OCI-LY1 (cell line): ENCODE measurements around the gene GPR148.
"Not testable (repeated sequence)": the region's sequence is repeated elsewhere in the genome, so short reads cannot be mapped to it uniquely, and the experiment has no call there.

ENCODE experiments used
- CTCF ChIP-seq: fragments of 200-600 bp; sonication (generic), shearing (Covaris generic); IDR thresholded peaks from 2 replicates; pipeline ENCODE4 v1.5.1; 2017; ENCODE audit warnings: mild to moderate bottlenecking, antibody characterized with exemption, low read length, moderate library complexity, mixed read lengths
- EZH2 ChIP-seq: fragments of 200-600 bp; sonication (generic), shearing (Covaris generic); IDR thresholded peaks from 2 replicates; pipeline ENCODE4 v1.8.0; 2017; ENCODE audit warnings: borderline replicate concordance, mixed run types, mild to moderate bottlenecking, antibody characterized with exemption, low read length, moderate library complexity, mixed read lengths

DNA sequence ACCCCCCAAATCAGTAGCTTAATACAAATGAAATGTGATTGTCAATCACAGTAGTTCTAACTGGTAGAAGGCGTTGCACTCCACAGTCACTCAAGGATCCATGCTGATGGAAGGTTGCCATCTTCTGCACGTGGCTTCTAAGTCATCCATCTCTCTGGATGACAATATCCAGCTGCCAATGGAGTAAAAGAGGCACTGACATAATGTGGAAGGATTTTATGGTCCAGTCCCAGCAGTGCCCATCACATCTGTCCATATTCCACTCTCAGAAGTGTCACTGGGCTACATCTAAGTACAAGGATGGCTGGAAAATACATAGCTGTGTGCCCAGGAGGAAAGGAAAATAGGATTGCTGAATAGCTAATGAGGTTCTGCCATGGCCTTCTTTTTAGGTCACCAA lies 14.1 kb upstream of the GPR148 start:
- TF ChIP-seq CTCF, EZH2: not testable (repeated sequence)
